NCI-H446 (cell line): Measurements from ENCODE around the gene TMEM217.
"Not testable (repeated sequence)": the region's sequence is repeated elsewhere in the genome, so short reads cannot be mapped to it uniquely, and the experiment has no call there.

Experiments used
- DNase-seq, 2 experiments: peaks; one replicate each; lab custom pipeline; 2025; lab: John Stamatoyannopoulos, UW

Gene TMEM217

GRCh38 chr6:37257634-37258404 lies at the start of gene TMEM217, which contains the start of gene TBC1D22B:
Gene TMEM217, minus strand, starts transcription at chr6:37258144. Its CDS starts 39,114 bp downstream, at chr6:37219030.
Gene TBC1D22B, plus strand, starts transcription at chr6:37257772. Its CDS starts 146 bp downstream, at chr6:37257918.
- peak; percentile 90 to 92 for DNase-seq

GRCh38 chr6:37307484-37307883 lies 49.5 kb upstream of the TMEM217 start:
- DNase-seq = not testable (repeated sequence)

GRCh38 chr6:37306624-37307222 lies 48.8 kb upstream of the TMEM217 start:
- no peak for DNase-seq

DNA sequence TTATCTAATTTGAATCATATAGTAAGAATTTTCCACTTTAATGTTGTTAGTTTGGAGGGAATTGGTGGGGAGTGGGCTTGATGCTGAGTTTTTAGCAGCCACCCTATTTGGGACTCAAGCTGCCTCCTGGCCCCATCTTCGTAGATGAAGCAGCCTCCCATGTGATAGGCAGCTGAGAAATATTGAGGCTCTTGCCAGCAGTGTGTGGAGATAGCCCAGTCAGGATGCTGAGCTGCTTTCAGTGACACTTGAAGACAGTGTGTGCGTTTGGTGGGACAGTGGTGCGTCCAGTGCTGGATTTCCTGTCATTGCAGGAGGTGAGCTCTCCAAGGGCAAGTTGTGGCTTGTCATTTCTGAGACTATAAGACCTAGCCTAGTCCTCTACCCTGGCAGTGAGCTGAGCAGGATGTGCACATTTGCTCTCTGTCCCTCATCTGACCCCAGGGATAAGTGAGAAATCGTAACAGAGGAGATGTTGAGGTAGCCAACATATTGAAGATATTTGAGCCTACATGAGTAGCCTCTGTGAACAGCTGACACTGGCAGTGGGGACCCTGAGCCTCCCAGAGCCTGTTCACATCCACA lies 48.0 kb upstream of the TMEM217 start:
- no peak for DNase-seq

GRCh38 chr6:37304766-37305165 lies 46.8 kb upstream of the TMEM217 start:
- no peak for DNase-seq

DNA sequence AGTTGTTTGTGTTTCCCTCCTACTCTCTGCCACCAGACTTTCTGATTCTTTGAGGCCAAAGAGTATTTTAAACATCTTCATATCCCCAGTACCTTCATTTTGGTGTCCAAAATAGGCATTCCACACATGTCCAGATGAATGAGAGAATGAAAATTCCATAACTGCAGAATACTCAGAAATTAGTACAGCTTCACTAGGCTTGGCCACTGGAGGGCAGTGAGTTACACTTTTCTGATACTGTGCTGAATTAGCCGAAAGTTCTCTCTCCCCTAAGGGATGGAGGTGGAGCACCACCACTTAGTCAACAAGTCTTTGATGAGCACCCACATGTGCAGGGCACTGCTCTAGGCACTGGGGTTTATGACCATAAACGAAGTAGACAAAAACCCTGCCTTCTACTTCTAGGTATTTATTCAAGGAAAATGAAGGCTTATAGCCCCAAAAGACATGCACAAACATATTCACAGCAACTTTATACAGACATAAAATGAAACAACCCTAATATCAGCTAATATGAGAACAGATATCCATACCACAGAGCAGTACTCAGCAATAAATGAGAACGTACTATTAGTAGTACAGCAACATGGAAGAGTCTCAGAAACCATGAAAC lies 46.1 kb upstream of the TMEM217 start:
- DNase-seq = peak in 1 of 2 experiments; percentile 59

DNA sequence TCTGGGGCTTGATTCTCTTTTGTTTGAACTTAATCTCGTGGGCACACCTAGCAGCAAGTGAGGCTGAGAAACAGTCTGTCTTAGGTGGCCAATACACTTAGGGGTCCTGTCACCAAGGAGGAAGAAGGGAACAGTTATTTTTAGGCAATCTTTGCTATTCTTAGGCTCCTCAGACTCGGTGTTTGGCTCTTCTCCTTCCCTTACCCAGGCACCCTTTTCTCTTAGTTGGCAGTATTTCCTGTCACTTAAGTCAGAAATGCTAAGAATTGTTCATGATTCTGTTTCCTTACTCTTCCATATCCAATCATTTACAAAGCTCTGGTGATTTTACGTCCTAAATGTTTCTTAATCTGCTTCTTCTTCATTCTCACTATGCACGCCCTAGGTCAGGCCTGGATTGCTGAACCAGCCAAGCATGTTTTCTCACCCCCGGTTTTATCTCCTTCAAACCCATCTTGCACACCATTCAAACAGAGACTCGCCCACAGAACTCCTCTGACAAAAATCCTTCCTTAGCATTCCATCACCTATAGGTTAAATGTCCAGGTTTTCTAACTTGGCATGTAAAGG lies 45.2 kb upstream of the TMEM217 start:
- DNase-seq = no peak

GRCh38 chr6:37302086-37302686 lies 44.2 kb upstream of the TMEM217 start:
- DNase-seq = no peak

GRCh38 chr6:37299990-37300389 lies 42.0 kb upstream of the TMEM217 start:
- no peak for DNase-seq

DNA sequence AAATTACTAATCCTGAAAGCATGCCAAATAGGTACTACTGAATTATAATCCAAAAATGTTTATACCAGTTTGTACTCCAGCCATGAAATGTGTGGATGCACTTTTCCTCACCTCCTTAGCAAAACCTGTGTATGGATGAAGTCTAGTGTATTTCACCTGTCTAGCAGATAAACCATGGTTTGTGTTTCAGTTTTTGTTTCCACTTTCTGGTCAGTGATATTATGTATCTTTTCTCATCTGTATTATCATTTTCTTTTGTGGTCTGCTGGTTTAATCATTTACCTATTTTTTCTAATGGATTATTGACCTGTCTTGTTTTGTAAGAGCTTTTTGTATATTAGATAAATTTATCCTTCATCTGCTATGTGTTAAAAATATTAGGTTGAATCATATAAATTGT lies 41.0 kb upstream of the TMEM217 start:
- DNase-seq = no peak

- not testable (repeated sequence) for DNase-seq
Observed at GRCh38 chr6:37297637-37298036, 39.7 kb upstream of the TMEM217 start.

- no peak for DNase-seq
Observed at GRCh38 chr6:37293426-37293825, 35.5 kb upstream of the TMEM217 start.

GRCh38 chr6:37289931-37290330 lies 32.0 kb upstream of the TMEM217 start:
- no peak for DNase-seq

DNA sequence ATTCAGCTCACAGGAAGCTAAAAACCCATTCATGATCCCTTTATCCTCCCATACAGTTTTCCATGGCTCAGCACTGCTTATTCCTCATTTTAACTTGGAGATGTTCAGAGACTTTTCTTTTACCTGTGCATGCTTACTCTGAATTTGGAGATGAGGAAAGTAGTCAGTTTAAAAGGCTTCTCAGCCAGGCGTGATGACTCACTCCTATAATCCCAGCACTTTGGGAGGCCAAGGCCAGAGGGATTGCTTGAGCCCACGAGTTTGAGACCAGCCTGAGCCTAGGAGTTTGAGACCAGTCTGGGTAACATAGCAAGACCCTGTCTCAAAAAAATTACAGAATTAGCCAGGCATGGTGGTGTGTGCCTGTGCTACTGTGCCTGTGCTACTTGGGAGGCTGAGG lies 30.3 kb upstream of the TMEM217 start:
- no peak for DNase-seq

GRCh38 chr6:37287519-37288157 lies 29.7 kb upstream of the TMEM217 start:
- DNase-seq = no peak

DNA sequence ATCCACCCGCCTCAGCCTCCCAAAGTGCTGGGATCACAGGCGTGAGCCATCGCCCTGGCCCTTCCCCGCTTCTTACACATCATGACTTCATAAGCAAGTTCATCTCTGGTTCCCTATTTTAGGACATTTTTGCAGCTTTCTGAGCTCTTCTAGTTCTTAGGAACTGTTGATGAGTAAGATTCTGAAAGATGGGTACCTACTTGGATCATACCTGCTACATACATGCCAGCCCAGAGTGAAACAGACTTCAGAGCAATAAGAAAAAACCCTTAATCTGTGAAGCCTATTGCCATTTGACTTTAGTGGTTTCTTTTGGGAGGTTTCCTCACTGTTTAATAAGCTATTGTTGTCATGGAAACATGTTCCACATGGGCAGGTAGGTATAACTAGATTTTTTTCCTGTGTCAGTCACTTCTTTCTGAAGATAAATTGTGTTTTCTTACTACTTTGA lies 27.9 kb upstream of the TMEM217 start:
- no peak for DNase-seq

DNA sequence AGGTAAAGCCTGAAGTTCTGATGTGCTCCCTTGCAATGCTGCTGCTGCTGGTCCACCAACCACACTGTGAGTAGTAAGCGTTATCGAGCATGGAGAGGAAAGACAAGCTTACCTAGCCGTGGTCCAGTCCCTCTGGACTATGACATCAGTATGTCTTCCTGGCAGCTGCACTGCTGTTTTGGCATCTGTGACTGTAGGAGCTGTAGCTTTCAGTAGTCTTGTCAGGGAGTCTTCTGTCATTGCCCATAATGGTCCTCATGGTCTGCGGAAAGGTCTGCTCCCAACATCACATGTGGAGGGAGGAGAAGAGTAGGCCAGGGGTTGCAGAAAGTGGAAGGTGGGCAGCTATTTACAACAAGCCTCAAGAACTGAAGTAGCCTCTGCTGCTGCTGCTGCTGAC lies 26.8 kb upstream of the TMEM217 start:
- no peak for DNase-seq

DNA sequence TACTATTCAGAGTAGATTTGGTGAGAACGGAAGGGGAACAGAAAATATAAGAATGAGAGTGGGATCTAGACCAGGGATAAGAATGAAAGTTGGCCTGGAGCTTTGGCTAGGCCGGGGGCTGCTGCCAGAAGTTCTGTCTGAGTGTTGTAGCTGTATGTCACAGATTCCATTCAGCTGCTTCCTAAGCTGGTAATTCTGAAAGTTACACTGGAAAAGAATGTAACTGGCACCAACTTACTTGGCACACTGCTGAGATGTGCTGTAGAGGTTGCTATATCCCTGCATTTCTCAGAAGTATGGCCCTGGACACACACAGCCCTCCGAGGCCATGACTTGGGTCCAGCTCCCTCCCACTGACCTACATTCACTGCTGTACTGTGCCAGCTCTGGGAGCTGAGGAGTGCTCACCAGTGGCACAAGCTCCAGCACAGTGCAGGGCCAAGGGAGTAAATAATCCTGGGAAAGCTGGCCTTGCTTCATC lies 25.8 kb upstream of the TMEM217 start:
- peak; percentile 73 to 83 for DNase-seq

- peak; percentile 73 to 89 for DNase-seq
Observed at GRCh38 chr6:37283268-37283667, 25.3 kb upstream of the TMEM217 start.

GRCh38 chr6:37282371-37282770 lies 24.4 kb upstream of the TMEM217 start:
- no peak for DNase-seq
